Right lobe of liver (tissue), 6 donors: ENCODE data around the gene IKBKG. TPM values are rescaled to one million over a fixed set of nuclear protein-coding genes. Genes with fewer than 3 reads are reported as not detected.

Experiments
- ATAC-seq, 4 donors: fragments of 200-7000 bp; cut with Tn5 transposase; one replicate each; pipeline ENCODE4 v1.9.1; 2020; ENCODE audit warnings: mild to moderate bottlenecking in 4 of 4, moderate library complexity in 4 of 4
- DNase-seq, 3 donors: peaks; one replicate each; pipeline ENCODE4 v3.0.0-alpha.2; 2020
- H3K27ac ChIP-seq, 3 donors: fragments of 200-600 bp; one replicate each; pipeline ENCODE4 v1.8.0; 2022
- H3K27me3 ChIP-seq, 2 donors: fragments of 200-600 bp; one replicate each; pipeline ENCODE4 v1.8.0; 2022
- H3K36me3 ChIP-seq, 4 donors: fragments of 200-600 bp; sonication (generic) in 1 of 4; one replicate each; pipeline versions ENCODE4 v1.5.1 to v1.8.0; 2017 to 2022; ENCODE audit warnings: control low read depth in 1 of 4
- H3K4me1 ChIP-seq, 4 donors: fragments of 200-600 bp; sonication (generic) in 1 of 4; one replicate each; pipeline versions ENCODE4 v1.5.1 to v1.8.0; 2017 to 2022; ENCODE audit warnings: control low read depth in 1 of 4
- H3K4me3 ChIP-seq, 3 donors: fragments of 200-600 bp; one replicate each; pipeline ENCODE4 v1.8.0; 2022
- H3K9me3 ChIP-seq, 4 donors: fragments of 200-600 bp; sonication (generic) in 1 of 4; one replicate each; pipeline versions ENCODE4 v1.5.1 to v1.8.0; 2017 to 2022; ENCODE audit warnings: control low read depth in 1 of 4
- POLR2A ChIP-seq: fragments of 450-650 bp; IDR thresholded peaks from one replicate; pipeline ENCODE4 v1.6.1; 2017; ENCODE audit warnings: antibody characterized with exemption, mild to moderate bottlenecking
- WGBS: methylation state at CpG from one replicate; pipeline ENCODE4 v1.1.6; 2018; ENCODE audit warnings: low coverage, low lambda C conversion rate; ENCODE audit not compliant: insufficient coverage; ENCODE audit errors: missing lambda C conversion rate; 5-methylcytosine and 5-hydroxymethylcytosine counted together
- intact Hi-C, 2 donors: fragments of 100-400 bp; cut with DNase I; formaldehyde crosslinking; loops; one replicate each; pipeline versions ENCODE4 v1.11.2 to v1.14.1; 2022
- total RNA-seq, 6 experiments: library from RNA; depleted of rRNA in 2 of 6; stranded (reverse); fragments of >200 nt in 2 of 6; fragmentation: NEBNext Ultra II Directional in 3 of 6; extraction: Animal tissue kit (Norgen Biotek cat#: 25700) in 3 of 6; gene quantifications; one replicate each; pipeline versions ENCODE4 v1.1.0 to v1.2.4, GENCODE V29; 2016 to 2023
- TF ChIP-seq, protein P1 (sequence below), 4 donors: fragments of 200-600 bp in 3 of 4; fragments of 450-650 bp in 1 of 4; IDR thresholded peaks; one replicate each; pipeline versions ENCODE4 v1.5.1 to v1.8.0; 2016 to 2022; ENCODE audit warnings: antibody characterized with exemption in 4 of 4, mild to moderate bottlenecking in 2 of 4
- donor health status: DM: no; HTN: yes; CAD: no.
- donor health status: DM: no; HTN: no; CAD: no.
- donor health status: DM: no; HTN: no; CAD: no.
- donor health status: DM: no; HTN: yes; CAD: no.
- donor health status: DM: no; HTN: yes; CAD: no.

IKBKG gene
- total RNA-seq, 6 experiments from 2014 or later, result 32.8 to 83.3 (median 46.5) TPM

DNA sequence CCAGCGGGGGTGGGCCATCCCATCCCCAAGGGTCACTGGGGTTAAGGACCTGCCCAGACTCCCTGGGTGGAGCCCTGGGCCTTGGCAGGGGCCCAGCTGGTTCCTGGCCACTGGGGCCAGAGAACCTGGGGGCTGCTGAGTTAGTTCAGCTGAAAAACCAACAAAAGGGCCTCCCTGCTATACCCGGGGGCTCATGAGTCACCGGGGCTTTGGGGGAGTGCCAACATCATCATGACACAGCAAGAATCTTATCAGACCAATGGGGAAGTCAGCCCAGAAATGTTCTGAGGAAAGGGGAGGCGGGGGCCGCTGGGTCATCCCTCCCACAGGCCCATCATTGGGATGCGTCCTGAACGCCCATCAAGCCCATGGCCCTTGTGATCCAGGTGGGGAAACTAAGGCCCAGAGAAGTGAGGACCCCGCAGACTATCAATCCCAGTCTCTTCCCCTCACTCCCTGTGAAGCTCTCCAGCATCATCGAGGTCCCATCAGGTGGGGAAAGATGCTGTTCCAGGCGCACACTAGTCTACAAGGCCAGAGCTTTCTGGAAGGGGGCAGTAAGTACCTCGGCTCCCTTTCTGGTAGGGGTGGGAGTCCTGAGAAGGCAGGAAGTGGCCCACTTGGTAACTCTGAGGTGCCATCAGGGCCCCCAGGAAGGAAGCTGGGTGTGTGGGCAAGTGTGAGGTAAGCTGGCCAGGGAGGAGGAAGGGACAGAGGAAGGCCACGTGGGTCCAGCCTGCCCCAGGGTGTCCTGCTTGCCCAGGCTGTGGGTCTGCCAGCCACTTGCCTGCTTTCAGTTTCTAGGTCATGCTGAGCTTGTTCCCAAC lies 5.3 kb upstream of the IKBKG start:
- TF ChIP-seq, protein P1, sequence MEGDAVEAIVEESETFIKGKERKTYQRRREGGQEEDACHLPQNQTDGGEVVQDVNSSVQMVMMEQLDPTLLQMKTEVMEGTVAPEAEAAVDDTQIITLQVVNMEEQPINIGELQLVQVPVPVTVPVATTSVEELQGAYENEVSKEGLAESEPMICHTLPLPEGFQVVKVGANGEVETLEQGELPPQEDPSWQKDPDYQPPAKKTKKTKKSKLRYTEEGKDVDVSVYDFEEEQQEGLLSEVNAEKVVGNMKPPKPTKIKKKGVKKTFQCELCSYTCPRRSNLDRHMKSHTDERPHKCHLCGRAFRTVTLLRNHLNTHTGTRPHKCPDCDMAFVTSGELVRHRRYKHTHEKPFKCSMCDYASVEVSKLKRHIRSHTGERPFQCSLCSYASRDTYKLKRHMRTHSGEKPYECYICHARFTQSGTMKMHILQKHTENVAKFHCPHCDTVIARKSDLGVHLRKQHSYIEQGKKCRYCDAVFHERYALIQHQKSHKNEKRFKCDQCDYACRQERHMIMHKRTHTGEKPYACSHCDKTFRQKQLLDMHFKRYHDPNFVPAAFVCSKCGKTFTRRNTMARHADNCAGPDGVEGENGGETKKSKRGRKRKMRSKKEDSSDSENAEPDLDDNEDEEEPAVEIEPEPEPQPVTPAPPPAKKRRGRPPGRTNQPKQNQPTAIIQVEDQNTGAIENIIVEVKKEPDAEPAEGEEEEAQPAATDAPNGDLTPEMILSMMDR (IDR thresholded peaks at IDR 0.05), result no peak
- no peak for TF ChIP-seq POLR2A
- H3K27me3 ChIP-seq, result no peaks in the 10 kb centered on the region
- H3K4me3 ChIP-seq, result peak overlapping the region; percentile 33 to 54 (median 47)
- H3K9me3 ChIP-seq, result no peaks in the 10 kb centered on the region
- peaks cover 0 to 28% (median 0%) of the 10 kb centered on the region in 4 donors for H3K4me1 ChIP-seq
- DNase-seq (peak; percentile 80 to 83 (median 82)), ATAC-seq (peak; percentile 43 to 68 (median 52))
- intact Hi-C loops, result no loop called here
- peak overlapping the region; percentile 61 to 75 (median 70) for H3K27ac ChIP-seq
- no peaks in the 10 kb centered on the region for H3K36me3 ChIP-seq
- 28% methylated on average over 10 of the region's 12 CpGs for WGBS

DNA sequence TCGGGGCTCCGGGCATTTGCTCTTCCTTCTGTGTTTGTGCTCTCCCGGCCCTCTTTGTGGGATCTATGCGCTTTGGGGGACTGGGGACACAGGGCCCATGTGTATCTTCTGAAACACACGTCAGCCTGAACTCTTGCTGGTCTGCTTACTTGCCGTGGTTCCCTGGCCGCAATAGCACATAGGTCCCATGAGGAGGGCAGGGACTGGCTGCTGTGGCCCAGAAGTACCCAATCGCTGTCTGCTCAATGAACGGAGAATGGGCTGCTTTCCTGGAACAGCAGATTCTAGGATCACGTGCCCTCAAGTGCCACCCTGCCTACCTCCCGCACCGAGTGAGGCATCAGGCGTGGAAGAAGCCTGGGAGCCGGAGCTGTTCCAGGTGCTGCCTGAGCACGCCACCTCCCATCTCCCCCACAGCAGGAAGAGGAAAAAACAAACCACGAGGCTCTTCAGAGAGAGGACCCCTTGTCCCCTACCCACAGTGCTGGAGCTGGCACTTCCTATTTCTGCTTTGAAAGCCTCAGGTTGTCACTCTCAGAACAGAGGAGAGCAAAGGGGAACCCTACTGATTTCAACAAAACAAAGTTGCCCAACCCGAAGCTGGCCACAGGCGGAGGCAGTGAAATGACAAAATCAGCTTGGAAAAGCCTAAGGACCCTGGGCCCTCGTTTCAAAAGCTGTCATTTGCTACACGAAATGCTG lies 4.5 kb upstream of the IKBKG start:
- peak; percentile 37 for TF ChIP-seq POLR2A
- TF ChIP-seq, protein P1 (IDR thresholded peaks at IDR 0.05), result no peak
- DNase-seq (peak in 2 of 3 donors; percentile 64 to 74), ATAC-seq (peak; percentile 5 to 23 (median 9))
- Histone ChIP-seq H3K4me3 (peak overlapping the region; percentile 13 to 54 (median 47)), H3K36me3 (no peaks in the 10 kb centered on the region), H3K4me1 (peaks cover 0 to 28% (median 0%) of the 10 kb centered on the region in 4 donors), H3K27me3 (no peaks in the 10 kb centered on the region), H3K9me3 (no peaks in the 10 kb centered on the region), H3K27ac (peak overlapping the region; percentile 61 to 75 (median 70))
- intact Hi-C loops, result no loop called here
- 30% methylated on average over 12 of the region's 20 CpGs for WGBS

DNA sequence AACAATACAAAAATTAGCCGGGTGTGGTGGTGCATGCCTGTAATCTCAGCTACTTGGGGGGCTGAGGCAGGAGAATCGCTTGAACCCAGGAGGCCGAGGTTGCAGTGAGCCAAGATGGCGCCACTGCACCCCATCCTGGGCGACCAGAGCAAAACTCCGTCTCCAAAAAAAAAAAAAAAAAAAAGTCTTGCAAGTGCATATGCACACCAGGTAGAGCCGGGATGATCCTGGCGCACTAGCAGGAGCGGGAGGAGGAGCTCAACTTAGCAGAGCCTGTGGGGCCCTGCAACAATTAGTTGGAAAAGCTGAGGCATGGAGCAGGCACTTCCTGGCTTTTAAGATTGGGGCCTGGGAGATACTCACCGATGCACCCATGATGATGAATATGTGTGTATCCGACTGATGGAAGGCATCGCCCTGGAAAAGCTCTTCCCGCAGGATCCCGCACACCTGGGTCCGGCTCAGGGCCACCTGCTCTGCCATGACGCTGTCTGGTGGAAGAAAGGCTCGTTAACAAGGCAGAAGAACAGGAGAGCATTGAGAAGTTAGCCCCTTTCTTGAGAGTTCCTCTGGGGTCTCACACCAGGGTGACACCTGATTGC lies 1.6 kb upstream of the IKBKG start:
- no peaks in the 10 kb centered on the region for H3K36me3 ChIP-seq
- TF ChIP-seq, protein P1 (IDR thresholded peaks at IDR 0.05), result no peak
- no peak for TF ChIP-seq POLR2A
- ATAC-seq (no peak), DNase-seq (no peak)
- peak overlapping the region in 2 of 3 donors; percentile 65 to 68 for H3K4me3 ChIP-seq
- peaks cover 0 to 32% (median 0%) of the 10 kb centered on the region in 4 donors for H3K4me1 ChIP-seq
- H3K27me3 ChIP-seq, result no peaks in the 10 kb centered on the region
- H3K27ac ChIP-seq, result no peak overlapping the region
- intact Hi-C loops, result no loop called here
- no peaks in the 10 kb centered on the region for H3K9me3 ChIP-seq
- 87% methylated on average over 3 of the region's 17 CpGs for WGBS

DNA sequence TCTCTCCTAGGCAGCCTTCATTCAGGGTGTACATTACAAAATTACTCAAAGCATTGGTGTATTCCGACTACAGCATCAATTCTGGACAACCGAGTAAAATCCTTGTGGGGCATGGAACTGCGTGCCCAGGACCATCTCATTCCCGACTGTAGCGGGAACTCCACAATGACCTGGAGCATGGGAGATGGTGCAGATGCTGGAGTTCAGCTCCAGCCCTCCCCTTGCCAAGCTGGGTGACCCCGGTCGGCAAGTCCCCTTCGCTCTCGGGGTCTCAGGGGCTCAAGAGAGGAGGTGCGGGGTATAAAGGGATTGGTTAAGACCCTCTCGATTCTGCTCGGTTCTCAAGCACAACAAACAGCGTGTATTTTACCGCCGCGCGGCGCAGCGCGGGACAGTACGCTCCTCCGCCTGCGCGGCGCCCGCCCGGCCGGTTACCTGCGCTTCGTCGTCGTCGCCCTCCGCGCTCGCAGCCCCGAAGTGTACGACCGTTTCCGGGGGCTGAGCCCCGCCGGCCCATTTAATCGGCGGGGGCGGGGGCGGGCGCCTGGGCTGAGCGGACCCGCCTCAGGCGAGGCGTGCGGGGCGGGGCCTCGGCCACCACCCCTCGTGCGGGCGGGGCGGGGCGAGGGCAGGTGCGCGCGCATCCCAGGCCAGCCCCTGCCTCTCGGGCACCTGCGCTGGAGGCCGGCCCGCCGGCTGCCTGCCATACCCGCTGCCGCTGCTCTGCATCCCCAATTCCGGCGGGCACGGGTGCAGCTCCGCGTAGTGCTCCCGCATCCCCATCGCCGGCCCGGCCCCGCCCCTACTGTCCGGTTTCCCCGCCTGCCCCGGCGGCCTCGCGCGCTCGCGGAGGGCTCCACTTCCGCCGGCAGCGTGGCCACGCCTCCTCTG lies 821 bp upstream of the IKBKG start, which contains the start of gene G6PD:
Gene G6PD (minus strand): TSS at position 493 of the 891 bp plus-strand sequence. CDS start 691 bp downstream, outside the sequence.
- H3K4me1 ChIP-seq, result peaks cover 0 to 32% (median 0%) of the 10 kb centered on the region in 4 donors
- DNase-seq, result no peak
- H3K27ac ChIP-seq, result peak within 1 kb of the TSS; percentile 8 to 70 (median 58)
- H3K27me3 ChIP-seq, result no peaks in the 10 kb centered on the region
- no peaks in the 10 kb centered on the region for H3K9me3 ChIP-seq
- no peaks in the 10 kb centered on the region for H3K36me3 ChIP-seq
- peak; percentile 41 to 77 (median 70) for ATAC-seq
- WGBS, result 38% methylated on average over 15 of the region's 92 CpGs
- TF ChIP-seq POLR2A, result peak; percentile 52
- TF ChIP-seq, protein P1 (IDR thresholded peaks at IDR 0.05), result no peak
- peak within 1 kb of the TSS; percentile 49 to 68 (median 65) for H3K4me3 ChIP-seq
- intact Hi-C loops, result no loop called here
